Activated T-cell treated with anti-CD3 and anti-CD28 coated beads for 4 hours (primary cell): ENCODE data around the gene SLC35A4.

Experiments used
- DNase-seq: peaks from one replicate; pipeline ENCODE4 v3.0.0-alpha.2; 2020

SLC35A4 gene

GRCh38 chr5:140564196-140565023 is at the start of gene SLC35A4, which contains the start of gene APBB3:
Gene SLC35A4, plus strand, starts transcription at chr5:140564828. Its CDS starts 2,342 bp downstream, at chr5:140567170.
Gene APBB3, minus strand, starts transcription at chr5:140564598. Its CDS starts 353 bp downstream, at chr5:140564245.
- peak; percentile 92 for DNase-seq

GRCh38 chr5:140524003-140524402 is 40.6 kb upstream of the SLC35A4 start:
- no peak for DNase-seq

- DNase-seq = no peak
Observed at GRCh38 chr5:140540227-140540626, 24.4 kb upstream of the SLC35A4 start.

- DNase-seq = no peak
Observed at GRCh38 chr5:140542972-140543371, 21.7 kb upstream of the SLC35A4 start.

GRCh38 chr5:140544986-140545385 is 19.6 kb upstream of the SLC35A4 start:
- no peak for DNase-seq

- DNase-seq = no peak
Observed at GRCh38 chr5:140545606-140546005, 19.0 kb upstream of the SLC35A4 start.

- no peak for DNase-seq
Observed at GRCh38 chr5:140546851-140547507, 17.6 kb upstream of the SLC35A4 start.

GRCh38 chr5:140547508-140548299 is 16.9 kb upstream of the SLC35A4 start, which contains the start of gene EIF4EBP3:
Gene EIF4EBP3, plus strand, starts transcription at chr5:140547662. Its CDS starts 76 bp downstream, at chr5:140547738.
- peak; percentile 76 for DNase-seq

- no peak for DNase-seq
Observed at GRCh38 chr5:140548300-140548688, 16.3 kb upstream of the SLC35A4 start.

- no peak for DNase-seq
Observed at GRCh38 chr5:140548791-140549190, 15.8 kb upstream of the SLC35A4 start.

- no peak for DNase-seq
Observed at GRCh38 chr5:140549237-140550144, 15.1 kb upstream of the SLC35A4 start.

GRCh38 chr5:140550147-140551079 is 14.2 kb upstream of the SLC35A4 start:
- no peak for DNase-seq

- DNase-seq = no peak
Observed at GRCh38 chr5:140551872-140552271, 12.8 kb upstream of the SLC35A4 start.

GRCh38 chr5:140553657-140554056 is 11.0 kb upstream of the SLC35A4 start:
- DNase-seq = no peak

- DNase-seq = no peak
Observed at GRCh38 chr5:140554454-140554853, 10.2 kb upstream of the SLC35A4 start.

- no peak for DNase-seq
Observed at GRCh38 chr5:140555747-140556312, 8.8 kb upstream of the SLC35A4 start.

GRCh38 chr5:140556438-140556837 is 8.2 kb upstream of the SLC35A4 start:
- no peak for DNase-seq

- DNase-seq = peak; percentile 69
Observed at GRCh38 chr5:140557136-140557805, 7.4 kb upstream of the SLC35A4 start, which contains the start of gene SRA1. Gene SRA1, minus strand, starts transcription at chr5:140557473. Its CDS starts 21 bp downstream, at chr5:140557452.

- DNase-seq = no peak
Observed at GRCh38 chr5:140557965-140558364, 6.7 kb upstream of the SLC35A4 start.

- no peak for DNase-seq
Observed at GRCh38 chr5:140558542-140558941, 6.1 kb upstream of the SLC35A4 start.
